Measurements from ENCODE around the gene PRRC2C. TPM values are rescaled to one million over a fixed set of nuclear protein-coding genes. Genes with fewer than 3 reads are reported as not detected.

The PRRC2C gene
- total RNA-seq, 2 experiments from 2014 or later: 73.5 to 191 TPM

DNA sequence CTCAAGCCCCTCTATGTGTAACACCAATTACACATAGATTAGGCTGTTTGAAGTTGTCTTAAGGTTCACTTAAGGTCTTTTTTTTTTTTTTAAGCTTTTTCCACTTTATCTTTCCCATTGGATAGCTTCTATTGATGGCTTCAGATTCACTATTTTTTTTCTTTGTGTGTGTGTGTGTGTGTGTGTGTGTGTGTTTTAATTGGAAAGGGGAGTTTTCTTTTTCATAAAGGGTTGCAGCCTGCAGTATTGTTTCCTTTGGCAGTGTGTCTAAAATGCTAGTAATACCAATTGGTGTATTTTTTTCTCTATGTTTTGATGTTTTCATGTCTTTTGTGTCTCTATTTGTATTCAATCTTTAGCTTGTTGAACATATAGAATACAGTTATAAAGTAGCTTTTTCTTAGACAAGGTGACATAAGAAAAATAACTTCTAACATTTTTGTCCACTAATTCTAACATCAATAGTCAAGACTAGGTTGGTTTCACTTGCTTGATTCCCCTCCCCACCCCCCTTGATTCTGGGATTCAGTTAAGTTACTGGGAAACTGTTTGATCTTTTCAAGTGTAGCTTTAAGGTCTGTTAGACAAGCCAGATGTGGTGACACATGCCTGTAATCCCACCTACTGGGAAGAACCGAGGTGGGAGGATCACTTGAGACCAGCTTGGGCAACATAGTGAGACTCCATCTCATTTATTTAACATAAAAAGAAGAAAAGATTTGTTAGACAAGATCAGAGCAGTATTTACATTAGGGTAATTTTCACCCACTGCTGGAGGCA lies 21.4 kb downstream of the PRRC2C start:
- peaks cover 75% of the 10 kb centered on the region for H4K20me1 ChIP-seq (ENCODE audit: insufficient read depth, low read length)

DNA sequence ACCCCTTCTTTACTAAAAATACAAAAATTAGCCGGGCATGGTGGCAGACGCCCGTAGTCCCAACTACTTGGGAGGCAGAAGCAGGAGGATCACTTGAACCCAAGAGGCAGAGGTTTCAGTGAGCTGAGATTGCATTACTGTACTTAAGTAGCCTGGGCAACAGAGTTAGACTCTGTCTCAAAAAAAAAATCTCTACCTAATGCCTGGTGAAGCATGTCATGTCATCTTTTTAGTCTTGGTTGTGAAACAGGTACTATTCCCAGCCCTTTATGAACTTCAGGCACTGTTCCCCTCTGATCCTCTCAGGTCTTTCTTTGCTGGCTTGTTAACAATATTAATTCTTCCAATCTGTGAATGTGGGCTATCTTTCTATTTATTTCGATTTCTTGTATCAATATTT lies 22.1 kb downstream of the PRRC2C start:
- H3K4me1 ChIP-seq (ENCODE audit: insufficient read depth, low read length, poor library complexity, severe bottlenecking): peaks cover 12% of the 10 kb centered on the region

More for the DNA sequence above, 21.4 kb downstream of the PRRC2C start:
- Histone ChIP-seq H3K27ac (ENCODE audit: low read depth, low read length, poor library complexity, severe bottlenecking) (no peak overlapping the region), H2AFZ (ENCODE audit: low read length) (no peak overlapping the region), H3K79me2 (ENCODE audit: insufficient read depth, low read depth, low read length) (peaks cover 100% of the 10 kb centered on the region), H3K4me3 (ENCODE audit: low read depth, low read length, poor library complexity, severe bottlenecking) (no peak overlapping the region), H3K4me2 (ENCODE audit: low read length) (no peak overlapping the region), H3K9me2 (ENCODE audit: insufficient read depth, low read length) (no peaks in the 10 kb centered on the region), H3K4me1 (ENCODE audit: insufficient read depth, low read length, poor library complexity, severe bottlenecking) (peaks cover 12% of the 10 kb centered on the region), H3K36me3 (ENCODE audit: insufficient read depth, low read length) (peaks cover 41% of the 10 kb centered on the region), H3K9me3 (ENCODE audit: low read length) (no peaks in the 10 kb centered on the region)
- BruUV-seq (replicated peaks): no TSS peak
- intact Hi-C loops (cut with micrococcal nuclease; ENCODE audit: unreplicated experiment): no loop called here
- POLR2A ChIA-PET: interaction anchor here (0.6 to 1.9 kb wide), 5 partner anchors 9 to 897 kb away, joined by 3 to 16 read pairs (median 3); no protein-coding TSS in a partner anchor
- no peak for DNase-seq (ENCODE audit: low spot score)
- no peak for TF ChIP-seq EZH2phosphoT487 (IDR thresholded peaks at IDR 0.05; ENCODE audit: borderline replicate concordance, low read depth, low read length)
- TF ChIP-seq CTCF (conservative IDR thresholded peaks at IDR 0.05; ENCODE audit: low read length): no peak
- CTCF ChIA-PET (ENCODE audit: unreplicated experiment): no interaction called here

More for the DNA sequence above, 22.1 kb downstream of the PRRC2C start:
- BruUV-seq (replicated peaks): no TSS peak
- H2AFZ ChIP-seq (ENCODE audit: low read length): no peak overlapping the region
- no peak overlapping the region for H3K4me3 ChIP-seq (ENCODE audit: low read depth, low read length, poor library complexity, severe bottlenecking)
- CTCF ChIA-PET (ENCODE audit: unreplicated experiment): no interaction called here
- POLR2A ChIA-PET: interaction anchor here (0.6 to 1.9 kb wide), 4 partner anchors 8 to 897 kb away, joined by 3 to 16 read pairs (median 4); no protein-coding TSS in a partner anchor
- no peak overlapping the region for H3K4me2 ChIP-seq (ENCODE audit: low read length)
- H3K36me3 ChIP-seq (ENCODE audit: insufficient read depth, low read length): peaks cover 41% of the 10 kb centered on the region
- no peaks in the 10 kb centered on the region for H3K9me3 ChIP-seq (ENCODE audit: low read length)
- H3K79me2 ChIP-seq (ENCODE audit: insufficient read depth, low read depth, low read length): peaks cover 100% of the 10 kb centered on the region
- H3K27ac ChIP-seq (ENCODE audit: low read depth, low read length, poor library complexity, severe bottlenecking): no peak overlapping the region
- intact Hi-C loops (cut with micrococcal nuclease; ENCODE audit: unreplicated experiment): no loop called here
- no peak for DNase-seq (ENCODE audit: low spot score)
- no peak for TF ChIP-seq EZH2phosphoT487 (IDR thresholded peaks at IDR 0.05; ENCODE audit: borderline replicate concordance, low read depth, low read length)
- TF ChIP-seq CTCF (conservative IDR thresholded peaks at IDR 0.05; ENCODE audit: low read length): no peak
- H3K9me2 ChIP-seq (ENCODE audit: insufficient read depth, low read length): no peaks in the 10 kb centered on the region
- peaks cover 78% of the 10 kb centered on the region for H4K20me1 ChIP-seq (ENCODE audit: insufficient read depth, low read length)

Measured in OCI-LY7 (cell line).